ENCODE measurements around the gene ZFYVE21. TPM values are rescaled to one million over a fixed set of nuclear protein-coding genes. Genes with fewer than 3 reads are reported as not detected.

ZFYVE21 gene
- total RNA-seq, 1 experiment from 2014 or later, result 49.7 TPM

GRCh38 chr14:103688906-103689902 lies 26.4 kb upstream of the ZFYVE21 start:
- Histone ChIP-seq H3K14ac (ENCODE audit: insufficient read depth, low read length) (no peak overlapping the region), H4K8ac (replicated peaks; ENCODE audit: insufficient read length, low read depth, low read length) (no peak overlapping the region), H2BK120ac (ENCODE audit: low read depth, low read length, poor library complexity, severe bottlenecking) (no peak overlapping the region), H2BK20ac (ENCODE audit: low read depth, low read length, poor library complexity, severe bottlenecking) (no peak overlapping the region), H3T11ph (ENCODE audit: low read length) (no peak overlapping the region), H3K27ac (ENCODE audit: insufficient read length, low read depth, low read length) (no peak overlapping the region), H3K79me1 (ENCODE audit: insufficient read depth, low read depth, low read length, poor library complexity, severe bottlenecking) (no peaks in the 10 kb centered on the region), H3K56ac (ENCODE audit: insufficient read length, low read depth, low read length) (no peak overlapping the region), H2BK12ac (ENCODE audit: insufficient read length, low read depth, low read length) (no peak overlapping the region), H2AFZ (ENCODE audit: low read length) (no peak overlapping the region), H3K4ac (ENCODE audit: low read depth, low read length) (no peak overlapping the region), H3K79me2 (ENCODE audit: insufficient read depth, low read length) (0 out of 2 replicates have a peak, but pooled peaks cover 2% of the 10 kb centered on the region), H3K9ac (ENCODE audit: extremely low read depth, insufficient read length, low read length) (no peak overlapping the region), H3K23ac (ENCODE audit: insufficient read length, low read depth, low read length) (no peak overlapping the region), H3K23me2 (ENCODE audit: insufficient read length, low read depth, low read length, poor library complexity, severe bottlenecking) (no peaks in the 10 kb centered on the region), H4K5ac (ENCODE audit: insufficient read length, low read depth, low read length) (no peak overlapping the region), H3K27me3 (ENCODE audit: insufficient read depth, low read length) (no peaks in the 10 kb centered on the region), H3K4me1 (ENCODE audit: insufficient read depth, low read length) (no peaks in the 10 kb centered on the region), H3K4me2 (ENCODE audit: insufficient read depth, insufficient read length, low read length) (no peak overlapping the region), H2AK5ac (ENCODE audit: insufficient read length, low read length) (no peak overlapping the region), H3K18ac (ENCODE audit: insufficient read length, low read depth, low read length) (no peak overlapping the region), H2BK15ac (ENCODE audit: low read depth, low read length) (no peak overlapping the region), H4K20me1 (ENCODE audit: control insufficient read depth, insufficient read depth, insufficient read length) (peaks cover 3% of the 10 kb centered on the region), H2BK5ac (ENCODE audit: insufficient read length, low read length) (no peak overlapping the region), H3K9me3 (ENCODE audit: control insufficient read depth, low read depth, low read length) (no peaks in the 10 kb centered on the region), H4K91ac (ENCODE audit: insufficient read length, low read depth, low read length) (no peak overlapping the region)
- Mint-ChIP-seq H3K36me3 (ENCODE audit: insufficient read depth in 1 of 3, low read depth in 3 of 3) (peaks cover 2 to 69% (median 49%) of the 10 kb centered on the region in 3 experiments; a peak in 6 of 7 replicates), H3K27ac (peak overlapping the region; percentile 46 to 83 (median 58); a peak in 5 of 7 replicates), H3K4me3 (no peak overlapping the region), H3K4me1 (no peaks in the 10 kb centered on the region; a peak in 2 of 4 replicates), H3K27me3 (ENCODE audit: low read depth) (no peaks in the 10 kb centered on the region), H3K9me3 (no peaks in the 10 kb centered on the region)
- WGBS (ENCODE audit: extremely low coverage, insufficient read length, low lambda C conversion rate), result 100% methylated on average over 5 of the region's 16 CpGs
- no peak for DNase-seq
- TF ChIP-seq CTCF (conservative IDR thresholded peaks at IDR 0.05), result no peak
